Ramos (cell line): ENCODE results near the gene GNB2.

Source experiments
- in situ Hi-C: fragments of 300-500 bp; cut with MboI; formaldehyde crosslinking; loops from one replicate; pipeline ENCODE4 v1.14.3; 2022; ENCODE audit warnings: low sequenced_read_pairs; ENCODE audit not compliant: unreplicated experiment

GNB2 gene

GRCh38 chr7:100679927-100680575 lies 6.5 kb downstream of the GNB2 start:
- in situ Hi-C loops = no loop called here

- in situ Hi-C loops = no loop called here
Measured at GRCh38 chr7:100680576-100681271, 7.2 kb downstream of the GNB2 start.

GRCh38 chr7:100681491-100682227 lies 8.1 kb downstream of the GNB2 start:
- in situ Hi-C loops = no loop called here

- in situ Hi-C loops = no loop called here
Measured at GRCh38 chr7:100682228-100682741, 8.7 kb downstream of the GNB2 start.

GRCh38 chr7:100682991-100683658 lies 9.6 kb downstream of the GNB2 start:
- in situ Hi-C loops = no loop called here

GRCh38 chr7:100683659-100684533 lies 10.4 kb downstream of the GNB2 start:
- in situ Hi-C loops = no loop called here

GRCh38 chr7:100684534-100685042 lies 11.0 kb downstream of the GNB2 start:
- in situ Hi-C loops = no loop called here

- in situ Hi-C loops = no loop called here
Measured at GRCh38 chr7:100685049-100685605, 11.6 kb downstream of the GNB2 start.

- in situ Hi-C loops = no loop called here
Measured at GRCh38 chr7:100685631-100686145, 12.1 kb downstream of the GNB2 start.

GRCh38 chr7:100686201-100686821 lies 12.8 kb downstream of the GNB2 start:
- in situ Hi-C loops = no loop called here

- in situ Hi-C loops = no loop called here
Measured at GRCh38 chr7:100686822-100687211, 13.3 kb downstream of the GNB2 start.

- in situ Hi-C loops = no loop called here
Measured at GRCh38 chr7:100687261-100687660, 13.7 kb downstream of the GNB2 start.

GRCh38 chr7:100687751-100688300 lies 14.3 kb downstream of the GNB2 start:
- in situ Hi-C loops = no loop called here

GRCh38 chr7:100688326-100688860 lies 14.9 kb downstream of the GNB2 start:
- in situ Hi-C loops = no loop called here

GRCh38 chr7:100689230-100690135 lies 15.9 kb downstream of the GNB2 start:
- in situ Hi-C loops = loop anchor here (10.0 kb wide), 1 partner anchor 215 kb away; the partner anchor contains the start of gene TSC22D4

GRCh38 chr7:100691676-100692577 lies 18.4 kb downstream of the GNB2 start:
- in situ Hi-C loops = loop anchor here (10.0 kb wide), 1 partner anchor 217 kb away; the partner anchor contains the start of gene TSC22D4
